OCI-LY7 (cell line): ENCODE measurements around the gene GRB10. TPM values are rescaled to one million over a fixed set of nuclear protein-coding genes. Genes with fewer than 3 reads are reported as not detected.

ENCODE experiments used
- BruUV-seq: library from RNA; stranded (reverse); fragments of 400-500 nt; replicated peaks from 2 replicates; lab custom pipeline; 2021; lab: Mats Ljungman, UMichigan
- CTCF ChIA-PET: fragments of 300-600 bp; sonication (Branson Sonifier 250); formaldehyde crosslinking; loops from one replicate; lab custom pipeline; 2022; ENCODE audit warnings: antibody characterized with exemption; ENCODE audit not compliant: unreplicated experiment; lab: Charles Lee
- POLR2A ChIA-PET: fragments of 300-600 bp; sonication (Branson Sonifier 250); formaldehyde crosslinking; loops from one replicate; lab custom pipeline; 2022; ENCODE audit warnings: antibody characterized with exemption; lab: Charles Lee
- DNase-seq: peaks from one replicate; pipeline ENCODE4 v3.0.0-alpha.2; 2015; ENCODE audit warnings: low spot score
- H2AFZ ChIP-seq: fragments of 200-600 bp; sonication (generic), shearing (Covaris generic); 2 replicates; pipeline ENCODE4 v1.6.1; 2014; ENCODE audit warnings: mild to moderate bottlenecking, antibody characterized with exemption, low read length, moderate library complexity
- H3K27ac ChIP-seq: fragments of 200-600 bp; sonication (generic); 2 replicates; pipeline ENCODE4 v1.5.1; 2014; ENCODE audit warnings: mixed run types, low read depth, mild to moderate bottlenecking, moderate library complexity, low read length, inconsistent platforms; ENCODE audit not compliant: poor library complexity, severe bottlenecking
- H3K36me3 ChIP-seq: fragments of 200-600 bp; sonication (generic); 2 replicates; pipeline ENCODE4 v1.6.1; 2014; ENCODE audit warnings: mild to moderate bottlenecking, antibody characterized with exemption, low read length, moderate library complexity, mixed read lengths; ENCODE audit not compliant: insufficient read depth
- H3K4me1 ChIP-seq: fragments of 200-600 bp; sonication (generic); 2 replicates; pipeline ENCODE4 v1.5.1; 2014; ENCODE audit warnings: mild to moderate bottlenecking, low read length; ENCODE audit not compliant: insufficient read depth, poor library complexity, severe bottlenecking
- H3K4me2 ChIP-seq: fragments of 200-600 bp; sonication (generic); 2 replicates; pipeline ENCODE4 v1.6.1; 2014; ENCODE audit warnings: mild to moderate bottlenecking, low read length
- H3K4me3 ChIP-seq: fragments of 200-600 bp; sonication (generic); 2 replicates; pipeline ENCODE4 v1.5.1; 2014; ENCODE audit warnings: mild to moderate bottlenecking, low read depth, low read length; ENCODE audit not compliant: poor library complexity, severe bottlenecking
- H3K79me2 ChIP-seq: fragments of 200-600 bp; sonication (generic); 2 replicates; pipeline ENCODE4 v1.6.1; 2016; ENCODE audit warnings: low read depth, mild to moderate bottlenecking, low read length, moderate library complexity, mixed read lengths; ENCODE audit not compliant: insufficient read depth
- H3K9me2 ChIP-seq: fragments of 200-600 bp; sonication (generic); 2 replicates; pipeline ENCODE4 v1.6.1; 2016; ENCODE audit warnings: mild to moderate bottlenecking, low read length, mixed read lengths; ENCODE audit not compliant: insufficient read depth
- H3K9me3 ChIP-seq: fragments of 200-600 bp; sonication (generic); 2 replicates; pipeline ENCODE4 v1.6.1; 2014; ENCODE audit warnings: mild to moderate bottlenecking, mixed run types, low read length, mixed read lengths
- H4K20me1 ChIP-seq: fragments of 200-600 bp; sonication (generic); 2 replicates; pipeline ENCODE4 v1.6.1; 2014; ENCODE audit warnings: mild to moderate bottlenecking, antibody characterized with exemption, low read length, moderate library complexity, mixed read lengths; ENCODE audit not compliant: insufficient read depth
- EZH2phosphoT487 ChIP-seq: fragments of 200-600 bp; sonication (generic); IDR thresholded peaks from 2 replicates; pipeline ENCODE4 v1.6.1; 2018; ENCODE audit warnings: low read depth, borderline replicate concordance, mild to moderate bottlenecking, mixed run types, antibody characterized with exemption, low read length, moderate library complexity, mixed read lengths
- intact Hi-C: fragments of 100-400 bp; cut with micrococcal nuclease; formaldehyde crosslinking; loops from one replicate; pipeline ENCODE4 v1.10.0; 2022; ENCODE audit not compliant: unreplicated experiment
- total RNA-seq, 2 experiments: library from RNA; depleted of rRNA in 1 of 2; stranded (reverse); fragments of >200 nt in 1 of 2; shearing (Covaris generic) in 1 of 2; gene quantifications; 2 replicates each; pipeline ENCODE4 v1.2.3, GENCODE V29; 2014 to 2022
- TF ChIP-seq, protein P1 (sequence below): fragments of 200-600 bp; sonication (generic); conservative IDR thresholded peaks from 2 replicates; pipeline ENCODE4 v1.5.1; 2014; ENCODE audit warnings: mild to moderate bottlenecking, antibody characterized with exemption, low read length, moderate library complexity, mixed read lengths

The GRB10 gene
- total RNA-seq, 2 experiments from 2014 or later = not detected

- intact Hi-C loops = no loop called here
- H4K20me1 ChIP-seq = no peaks in the 10 kb centered on the region
- ChIA-PET POLR2A (no interaction called here), CTCF (no interaction called here)
- no TSS peak for BruUV-seq
- H3K36me3 ChIP-seq = no peaks in the 10 kb centered on the region
- no peak overlapping the region for H3K4me2 ChIP-seq
- H2AFZ ChIP-seq = no peak overlapping the region
- no peaks in the 10 kb centered on the region for H3K4me1 ChIP-seq
- TF ChIP-seq, protein P1, sequence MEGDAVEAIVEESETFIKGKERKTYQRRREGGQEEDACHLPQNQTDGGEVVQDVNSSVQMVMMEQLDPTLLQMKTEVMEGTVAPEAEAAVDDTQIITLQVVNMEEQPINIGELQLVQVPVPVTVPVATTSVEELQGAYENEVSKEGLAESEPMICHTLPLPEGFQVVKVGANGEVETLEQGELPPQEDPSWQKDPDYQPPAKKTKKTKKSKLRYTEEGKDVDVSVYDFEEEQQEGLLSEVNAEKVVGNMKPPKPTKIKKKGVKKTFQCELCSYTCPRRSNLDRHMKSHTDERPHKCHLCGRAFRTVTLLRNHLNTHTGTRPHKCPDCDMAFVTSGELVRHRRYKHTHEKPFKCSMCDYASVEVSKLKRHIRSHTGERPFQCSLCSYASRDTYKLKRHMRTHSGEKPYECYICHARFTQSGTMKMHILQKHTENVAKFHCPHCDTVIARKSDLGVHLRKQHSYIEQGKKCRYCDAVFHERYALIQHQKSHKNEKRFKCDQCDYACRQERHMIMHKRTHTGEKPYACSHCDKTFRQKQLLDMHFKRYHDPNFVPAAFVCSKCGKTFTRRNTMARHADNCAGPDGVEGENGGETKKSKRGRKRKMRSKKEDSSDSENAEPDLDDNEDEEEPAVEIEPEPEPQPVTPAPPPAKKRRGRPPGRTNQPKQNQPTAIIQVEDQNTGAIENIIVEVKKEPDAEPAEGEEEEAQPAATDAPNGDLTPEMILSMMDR = no peak
- no peak for TF ChIP-seq EZH2phosphoT487
- H3K4me3 ChIP-seq = no peak overlapping the region
- H3K9me3 ChIP-seq = no peaks in the 10 kb centered on the region
- no peak overlapping the region for H3K27ac ChIP-seq
- H3K79me2 ChIP-seq = no peaks in the 10 kb centered on the region
- no peak for DNase-seq
- H3K9me2 ChIP-seq = no peaks in the 10 kb centered on the region
Observed at GRCh38 chr7:50650057-50650664, 132.5 kb downstream of the GRB10 start.

DNA sequence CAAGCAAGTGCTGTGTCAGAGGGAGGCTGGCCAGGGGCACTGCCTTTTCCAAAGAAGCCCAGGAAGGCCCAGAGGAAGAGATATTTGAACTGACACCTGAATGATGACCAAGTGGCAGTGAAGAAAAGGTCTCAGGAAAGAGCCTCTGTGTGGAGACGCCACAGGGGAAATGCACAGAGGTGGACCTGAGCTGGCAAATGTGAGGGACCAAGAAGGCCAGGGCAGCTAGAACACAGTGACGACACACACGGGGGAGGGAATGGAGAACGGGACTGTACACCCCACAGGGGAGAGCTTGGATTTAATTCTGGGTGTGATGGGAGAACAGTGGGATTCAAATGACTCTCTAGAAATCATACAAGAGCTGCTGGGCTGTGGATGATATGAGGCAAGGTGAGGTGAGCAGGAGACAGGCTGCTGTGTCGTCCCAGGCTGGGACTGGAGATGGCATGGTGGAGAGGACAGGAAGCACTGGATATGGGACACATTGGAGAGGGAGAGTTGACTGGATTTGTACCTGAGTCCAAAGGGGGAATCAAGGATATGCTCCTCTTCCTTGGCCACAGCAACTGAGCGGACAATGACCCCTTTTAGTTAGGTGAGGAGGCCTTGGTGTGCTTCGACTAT lies 133.3 kb downstream of the GRB10 start:
- H3K79me2 ChIP-seq = no peaks in the 10 kb centered on the region
- POLR2A ChIA-PET = no interaction called here
- no peak overlapping the region for H3K27ac ChIP-seq
- H3K9me3 ChIP-seq = no peaks in the 10 kb centered on the region
- no peaks in the 10 kb centered on the region for H4K20me1 ChIP-seq
- H3K36me3 ChIP-seq = no peaks in the 10 kb centered on the region
- no TSS peak for BruUV-seq
- H3K4me2 ChIP-seq = no peak overlapping the region
- H3K4me3 ChIP-seq = no peak overlapping the region
- H3K9me2 ChIP-seq = no peaks in the 10 kb centered on the region
- DNase-seq = no peak
- TF ChIP-seq EZH2phosphoT487 = no peak
- intact Hi-C loops = no loop called here
- H2AFZ ChIP-seq = no peak overlapping the region
- no peaks in the 10 kb centered on the region for H3K4me1 ChIP-seq
- CTCF ChIA-PET = no interaction called here

- Histone ChIP-seq H3K4me1 (no peaks in the 10 kb centered on the region), H3K9me3 (no peaks in the 10 kb centered on the region), H3K36me3 (no peaks in the 10 kb centered on the region), H3K4me3 (no peak overlapping the region), H3K79me2 (no peaks in the 10 kb centered on the region), H3K9me2 (no peaks in the 10 kb centered on the region), H2AFZ (no peak overlapping the region), H3K27ac (no peak overlapping the region), H4K20me1 (no peaks in the 10 kb centered on the region), H3K4me2 (no peak overlapping the region)
- ChIA-PET POLR2A (no interaction called here), CTCF (interaction anchor here (0.6 kb wide), 1 partner anchor 450 kb away, joined by 3 read pairs; no protein-coding TSS in a partner anchor)
- no peak for DNase-seq
- intact Hi-C loops = no loop called here
- BruUV-seq = no TSS peak
- no peak for TF ChIP-seq EZH2phosphoT487
- TF ChIP-seq, protein P1 = no peak
Observed at GRCh38 chr7:50648570-50649169, 134.0 kb downstream of the GRB10 start.
